ENCODE measurements around the gene DCTPP1. TPM values are rescaled to one million over a fixed set of nuclear protein-coding genes. Genes with fewer than 3 reads are reported as not detected.
A peak's percentile ranks its signal among the peaks of the same experiment; 100 is the strongest.

The DCTPP1 gene
- total and polyA plus RNA-seq, 9 of the 15 experiments (the other 6 are each of a cell fraction or from before 2014, with no cell fraction given) = 45.0 to 132 (median 80.6) TPM

DNA sequence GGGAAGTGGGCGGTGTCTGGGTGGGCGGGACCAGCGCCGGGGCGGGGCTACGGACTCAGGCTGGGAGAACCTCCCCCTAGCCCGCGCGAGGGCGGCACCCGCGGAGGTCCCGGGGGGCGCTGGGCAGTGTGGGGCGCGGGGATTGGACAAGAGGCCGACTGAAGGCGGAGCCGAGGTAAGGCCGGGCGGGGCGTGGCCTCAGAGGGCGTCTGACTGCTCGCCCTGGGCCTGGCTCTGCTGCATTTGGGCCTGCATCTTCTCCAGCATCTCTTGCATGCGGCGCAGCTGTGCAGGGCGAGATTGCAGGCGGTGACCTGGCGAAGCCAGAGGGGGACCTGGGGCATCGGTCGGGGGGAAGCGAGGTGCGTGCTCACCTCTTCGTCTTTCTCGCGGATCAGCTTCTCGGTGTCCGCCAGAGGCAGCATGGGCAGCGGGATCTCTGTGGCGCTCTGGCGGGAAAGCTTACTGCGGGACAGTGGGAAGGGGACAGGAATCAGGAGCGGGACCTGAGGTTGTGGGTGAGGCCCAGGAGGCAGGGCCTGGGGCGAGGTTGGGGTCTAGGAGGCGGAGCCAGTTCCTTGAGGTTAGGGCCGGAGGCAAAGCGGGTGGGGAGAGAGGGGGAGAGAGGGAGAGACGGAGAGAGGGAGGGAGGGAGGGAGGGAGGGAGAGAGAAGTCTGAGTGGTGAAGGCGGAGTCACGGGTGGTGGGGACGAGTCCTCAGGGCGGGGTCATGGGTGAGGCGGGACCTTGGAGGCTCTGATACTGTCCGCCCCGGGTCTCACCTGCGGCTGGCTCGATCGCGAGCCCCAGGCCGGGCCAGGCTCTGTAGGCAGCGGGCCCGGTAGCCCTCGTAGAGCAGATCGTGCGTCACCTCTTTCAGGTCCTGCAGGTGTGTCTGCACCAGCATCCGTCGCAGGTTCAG is 51.3 kb downstream of the DCTPP1 start (continued):
- TF ChIP-seq RBM14 (IDR thresholded peaks at IDR 0.05; ENCODE audit: borderline replicate concordance, insufficient read depth, low read depth, low read length) (no peak), SMARCB1 (IDR thresholded peaks at IDR 0.05; ENCODE audit: insufficient read length, low read depth) (no peak), NCOA4 (IDR thresholded peaks at IDR 0.05; ENCODE audit: partially characterized antibody) (no peak), NR4A1 (CRISPR knock-in tag; IDR thresholded peaks at IDR 0.05) (no peak), NR4A1 (tag; IDR thresholded peaks at IDR 0.05) (no peak), BCOR (IDR thresholded peaks at IDR 0.05) (peak; percentile 54), CBFB (CRISPR knock-in tag; IDR thresholded peaks at IDR 0.05) (peak; percentile 38; the same call in 1 of the 2 replicates), CBX5 (IDR thresholded peaks at IDR 0.05; ENCODE audit: borderline replicate concordance, low read depth) (no peak), KDM2B (CRISPR knock-in tag; IDR thresholded peaks at IDR 0.05) (0 out of 2 replicates have a peak, but pooled peaks have one; percentile 81), ETS2 (tag; IDR thresholded peaks at IDR 0.05; ENCODE audit: borderline replicate concordance, poor library complexity, severe bottlenecking) (no peak), MTF1 (CRISPR knock-in tag; IDR thresholded peaks at IDR 0.05; ENCODE audit: borderline replicate concordance) (no peak), SMARCA5 (IDR thresholded peaks at IDR 0.05) (peak; percentile 83), TOE1 (IDR thresholded peaks at IDR 0.05; ENCODE audit: borderline replicate concordance) (peak; percentile 36; the same call in 1 of the 2 replicates), TOE1 (CRISPR knock-in tag; IDR thresholded peaks at IDR 0.05; ENCODE audit: borderline replicate concordance, low read depth) (0 out of 2 replicates have a peak, but pooled peaks have one; percentile 67), MED1 (CRISPR knock-in tag; IDR thresholded peaks at IDR 0.05; ENCODE audit: borderline replicate concordance) (no peak; the same call in 1 of the 2 replicates), CBX3 (IDR thresholded peaks at IDR 0.05; ENCODE audit: borderline replicate concordance in 1 of 2, low read length in 2 of 2) (0 out of 3 replicates have a peak, but pooled peaks of 1 of the 2 experiments have one; percentile 26), SMARCA4 (IDR thresholded peaks at IDR 0.05) (no peak), ATF1 (CRISPR knock-in tag; IDR thresholded peaks at IDR 0.05) (no peak), ATF1 (tag; IDR thresholded peaks at IDR 0.05) (no peak), GTF2E2 (tag; IDR thresholded peaks at IDR 0.05) (no peak; the same call in 1 of the 2 replicates), MLLT1 (IDR thresholded peaks at IDR 0.05) (peak in 1 of 2 experiments; percentile 61; a peak in 1 of 4 replicates)
- TF ChIP-seq, protein P1, sequence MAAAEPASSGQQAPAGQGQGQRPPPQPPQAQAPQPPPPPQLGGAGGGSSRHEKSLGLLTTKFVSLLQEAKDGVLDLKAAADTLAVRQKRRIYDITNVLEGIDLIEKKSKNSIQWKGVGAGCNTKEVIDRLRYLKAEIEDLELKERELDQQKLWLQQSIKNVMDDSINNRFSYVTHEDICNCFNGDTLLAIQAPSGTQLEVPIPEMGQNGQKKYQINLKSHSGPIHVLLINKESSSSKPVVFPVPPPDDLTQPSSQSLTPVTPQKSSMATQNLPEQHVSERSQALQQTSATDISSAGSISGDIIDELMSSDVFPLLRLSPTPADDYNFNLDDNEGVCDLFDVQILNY (CRISPR knock-in tag; IDR thresholded peaks at IDR 0.05) = peak; percentile 82
- TF ChIP-seq, protein P2, sequence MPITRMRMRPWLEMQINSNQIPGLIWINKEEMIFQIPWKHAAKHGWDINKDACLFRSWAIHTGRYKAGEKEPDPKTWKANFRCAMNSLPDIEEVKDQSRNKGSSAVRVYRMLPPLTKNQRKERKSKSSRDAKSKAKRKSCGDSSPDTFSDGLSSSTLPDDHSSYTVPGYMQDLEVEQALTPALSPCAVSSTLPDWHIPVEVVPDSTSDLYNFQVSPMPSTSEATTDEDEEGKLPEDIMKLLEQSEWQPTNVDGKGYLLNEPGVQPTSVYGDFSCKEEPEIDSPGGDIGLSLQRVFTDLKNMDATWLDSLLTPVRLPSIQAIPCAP (CRISPR knock-in tag; IDR thresholded peaks at IDR 0.05; ENCODE audit: borderline replicate concordance) = no peak
- TF ChIP-seq, protein P3, sequence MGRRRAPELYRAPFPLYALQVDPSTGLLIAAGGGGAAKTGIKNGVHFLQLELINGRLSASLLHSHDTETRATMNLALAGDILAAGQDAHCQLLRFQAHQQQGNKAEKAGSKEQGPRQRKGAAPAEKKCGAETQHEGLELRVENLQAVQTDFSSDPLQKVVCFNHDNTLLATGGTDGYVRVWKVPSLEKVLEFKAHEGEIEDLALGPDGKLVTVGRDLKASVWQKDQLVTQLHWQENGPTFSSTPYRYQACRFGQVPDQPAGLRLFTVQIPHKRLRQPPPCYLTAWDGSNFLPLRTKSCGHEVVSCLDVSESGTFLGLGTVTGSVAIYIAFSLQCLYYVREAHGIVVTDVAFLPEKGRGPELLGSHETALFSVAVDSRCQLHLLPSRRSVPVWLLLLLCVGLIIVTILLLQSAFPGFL (CRISPR knock-in tag; IDR thresholded peaks at IDR 0.05) = no peak

All from K562 (cell line).